ENCODE data around the gene FASTK. TPM values are rescaled to one million over a fixed set of nuclear protein-coding genes. Genes with fewer than 3 reads are reported as not detected.

The FASTK gene, protein sequence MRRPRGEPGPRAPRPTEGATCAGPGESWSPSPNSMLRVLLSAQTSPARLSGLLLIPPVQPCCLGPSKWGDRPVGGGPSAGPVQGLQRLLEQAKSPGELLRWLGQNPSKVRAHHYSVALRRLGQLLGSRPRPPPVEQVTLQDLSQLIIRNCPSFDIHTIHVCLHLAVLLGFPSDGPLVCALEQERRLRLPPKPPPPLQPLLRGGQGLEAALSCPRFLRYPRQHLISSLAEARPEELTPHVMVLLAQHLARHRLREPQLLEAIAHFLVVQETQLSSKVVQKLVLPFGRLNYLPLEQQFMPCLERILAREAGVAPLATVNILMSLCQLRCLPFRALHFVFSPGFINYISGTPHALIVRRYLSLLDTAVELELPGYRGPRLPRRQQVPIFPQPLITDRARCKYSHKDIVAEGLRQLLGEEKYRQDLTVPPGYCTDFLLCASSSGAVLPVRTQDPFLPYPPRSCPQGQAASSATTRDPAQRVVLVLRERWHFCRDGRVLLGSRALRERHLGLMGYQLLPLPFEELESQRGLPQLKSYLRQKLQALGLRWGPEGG
- total RNA-seq (2014; rRNA removed; shearing (Covaris generic)), result 62.2 and 92.8 TPM in 2 replicates

DNA sequence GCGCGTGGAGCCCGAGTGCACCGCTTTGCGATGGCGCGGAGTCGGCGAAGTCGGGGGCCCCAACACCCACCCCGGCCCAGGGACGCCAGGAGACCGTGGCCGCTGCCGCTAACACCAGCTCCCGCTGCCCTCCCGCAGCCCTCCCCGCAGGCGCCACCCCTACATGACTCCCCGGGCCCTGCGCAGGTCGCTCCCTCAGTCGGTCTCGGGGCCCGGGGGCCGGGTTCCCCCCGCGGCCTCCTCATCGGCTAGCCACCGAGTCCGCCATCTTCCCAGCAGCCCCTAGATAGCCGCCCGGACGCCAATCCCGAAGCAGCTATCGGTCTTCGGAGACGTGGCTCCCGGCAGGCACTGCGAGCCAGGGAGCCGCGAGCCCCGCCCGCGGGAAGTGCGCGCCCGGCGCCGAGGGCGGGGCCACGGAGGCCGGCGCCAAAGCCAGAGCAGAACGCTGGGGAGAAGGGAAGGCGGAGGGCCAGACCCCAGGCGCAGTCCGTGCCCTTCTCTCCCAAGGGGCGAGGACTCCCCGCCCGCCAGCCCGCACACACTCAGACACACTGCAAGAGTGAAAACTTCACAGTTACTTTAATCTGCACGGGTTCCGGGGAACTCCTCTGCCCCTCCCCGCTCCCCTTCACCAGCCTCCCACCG lies at the start of gene FASTK:
FASTK (minus strand) TSS at position 288 of the 648 bp plus-strand sequence; CDS start at position 245, 43 bp downstream.
- no peaks in the 10 kb centered on the region for H3K27me3 ChIP-seq
- peaks cover 27% of the 10 kb centered on the region for H3K4me1 ChIP-seq
- H3K36me3 ChIP-seq, result peaks cover 10% of the 10 kb centered on the region

DNA sequence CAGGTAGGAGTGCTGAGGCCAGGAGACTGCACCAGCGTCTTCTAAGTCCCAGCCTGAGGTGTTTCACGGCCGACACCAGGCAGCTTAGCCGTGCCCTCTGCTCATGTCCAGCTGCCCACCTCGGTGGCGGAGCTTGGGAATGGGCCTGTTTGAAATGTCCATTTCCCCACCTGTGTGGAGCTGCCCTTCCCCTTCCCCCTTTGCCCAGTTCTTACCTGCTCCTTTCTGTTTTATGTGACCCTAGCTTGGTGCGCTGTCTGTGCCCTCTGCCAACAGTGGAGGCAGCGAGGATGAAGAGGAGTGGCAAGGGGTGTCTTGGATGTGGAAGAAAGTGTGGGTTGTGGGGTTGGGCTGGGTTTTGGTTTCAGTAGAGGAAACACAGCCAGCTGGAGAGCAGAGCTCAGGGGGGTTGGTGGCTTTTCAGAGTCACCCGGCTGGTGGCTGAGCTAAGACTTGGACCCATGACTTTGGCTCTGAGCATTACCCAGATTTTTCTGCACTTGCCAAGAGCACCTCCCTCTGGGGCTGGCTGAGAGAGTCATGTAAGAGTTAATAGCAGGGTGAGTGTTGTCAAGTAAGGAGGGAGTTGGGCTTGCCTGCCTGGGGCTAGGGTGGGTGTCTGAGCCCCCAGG lies 49.5 kb upstream of the FASTK start:
- H3K4me3 ChIP-seq, result no peak overlapping the region
- no peak for DNase-seq
- H3K27me3 ChIP-seq, result no peaks in the 10 kb centered on the region
- peaks cover 23% of the 10 kb centered on the region for H3K4me1 ChIP-seq
- peaks cover 41% of the 10 kb centered on the region for H3K36me3 ChIP-seq
- H3K9me3 ChIP-seq (replicated peaks), result no peaks in the 10 kb centered on the region
- no peak overlapping the region for H3K27ac ChIP-seq

More for the DNA sequence above, at the start of gene FASTK:
- Histone ChIP-seq H3K4me3 (peak within 1 kb of the TSS; percentile 94), H3K27ac (peak within 1 kb of the TSS; percentile 83), H3K9me3 (replicated peaks) (no peaks in the 10 kb centered on the region)
- peak; percentile 93 to 94 for DNase-seq

DNA sequence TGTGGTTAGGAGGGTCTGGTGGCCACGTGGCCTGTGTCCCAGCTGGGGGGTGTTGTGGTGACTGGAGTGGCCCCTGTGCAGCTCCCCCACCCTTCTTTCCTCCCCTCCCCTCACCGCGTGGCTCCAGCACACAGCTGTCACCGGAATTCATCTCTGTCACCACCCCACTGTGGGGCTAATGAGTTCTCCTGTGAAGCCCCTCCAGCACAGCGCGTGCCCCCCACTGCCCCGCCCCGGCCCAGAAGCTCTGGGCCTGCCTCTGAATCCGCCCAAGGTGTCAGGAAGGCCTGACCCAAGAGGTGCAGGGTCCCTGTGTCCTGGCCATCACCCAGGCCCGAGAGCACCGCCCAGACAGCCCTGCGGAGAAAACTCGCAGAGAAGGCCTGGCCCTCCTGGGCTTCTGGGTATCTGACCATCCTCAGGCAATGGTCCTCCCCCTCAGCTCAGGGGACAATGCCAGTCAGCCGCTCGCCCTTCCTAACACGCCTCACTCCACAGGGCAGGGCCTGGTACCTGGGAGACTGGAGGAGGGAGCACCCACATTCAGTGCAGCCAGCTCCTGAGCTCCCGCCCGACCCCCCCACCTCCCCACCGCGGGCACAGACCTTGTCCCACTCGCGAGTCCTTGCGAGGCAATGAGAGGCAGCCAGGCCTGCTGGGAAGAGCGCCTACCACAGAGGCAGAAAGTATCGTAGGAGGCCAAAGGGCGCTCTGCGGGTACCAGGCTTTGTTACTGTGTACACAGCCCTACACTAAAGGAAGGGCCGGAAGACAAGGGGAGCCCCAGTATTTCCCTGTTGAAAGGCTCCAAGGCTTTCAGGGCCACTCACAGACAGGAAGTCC lies 48.7 kb upstream of the FASTK start:
- peaks cover 23% of the 10 kb centered on the region for H3K4me1 ChIP-seq
- H3K9me3 ChIP-seq (replicated peaks), result no peaks in the 10 kb centered on the region
- H3K27ac ChIP-seq, result peak overlapping the region; percentile 43
- no peak overlapping the region for H3K4me3 ChIP-seq
- peak; percentile 26 to 48 for DNase-seq
- H3K36me3 ChIP-seq, result peaks cover 42% of the 10 kb centered on the region
- no peaks in the 10 kb centered on the region for H3K27me3 ChIP-seq

DNA sequence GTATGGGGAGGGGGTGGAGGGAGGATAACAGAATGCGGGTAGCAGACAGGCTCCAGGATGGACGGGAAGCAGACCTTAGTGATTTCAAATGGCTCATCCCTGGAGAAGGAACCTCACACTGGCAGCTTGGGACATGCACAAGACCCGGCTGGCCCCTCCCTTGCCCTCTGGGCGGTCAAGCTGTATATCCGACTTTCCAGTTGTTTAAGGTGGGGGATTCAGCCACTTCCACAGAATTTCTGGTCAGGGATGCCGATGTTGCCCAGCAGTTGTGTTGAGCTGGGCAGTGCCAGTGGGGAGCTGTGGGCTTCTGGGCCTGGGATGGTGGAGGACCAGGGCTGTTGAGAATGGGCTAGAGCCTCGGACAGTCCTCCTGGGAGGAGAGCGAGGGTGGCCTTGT lies 48.1 kb upstream of the FASTK start:
- Histone ChIP-seq H3K4me1 (peaks cover 23% of the 10 kb centered on the region), H3K27ac (peak overlapping the region; percentile 43), H3K27me3 (no peaks in the 10 kb centered on the region), H3K4me3 (no peak overlapping the region), H3K36me3 (peaks cover 42% of the 10 kb centered on the region), H3K9me3 (replicated peaks) (no peaks in the 10 kb centered on the region)
- no peak for DNase-seq

DNA sequence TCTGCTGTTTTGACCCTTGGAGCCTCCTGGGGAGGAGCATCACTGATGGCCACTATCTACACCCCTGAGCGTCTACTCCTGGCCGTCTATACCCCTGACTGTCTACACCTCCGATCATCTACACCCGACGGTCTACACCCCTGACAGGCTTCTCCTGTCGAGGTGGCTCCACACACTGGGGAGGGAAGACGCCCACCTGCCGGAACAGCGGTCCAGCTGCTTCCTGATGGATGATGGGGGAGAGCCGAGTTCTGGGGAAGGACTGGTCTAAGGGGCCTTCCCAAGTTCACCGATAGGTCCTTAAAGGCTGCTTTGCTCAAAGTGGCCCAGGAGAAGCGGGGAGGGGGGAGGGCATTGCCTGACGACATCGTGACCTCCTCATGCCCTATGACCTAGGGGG lies 47.5 kb upstream of the FASTK start:
- H3K36me3 ChIP-seq, result peaks cover 44% of the 10 kb centered on the region
- DNase-seq, result no peak
- no peak overlapping the region for H3K4me3 ChIP-seq
- peaks cover 23% of the 10 kb centered on the region for H3K4me1 ChIP-seq
- no peaks in the 10 kb centered on the region for H3K9me3 ChIP-seq (replicated peaks)
- H3K27ac ChIP-seq, result no peak overlapping the region
- no peaks in the 10 kb centered on the region for H3K27me3 ChIP-seq

DNA sequence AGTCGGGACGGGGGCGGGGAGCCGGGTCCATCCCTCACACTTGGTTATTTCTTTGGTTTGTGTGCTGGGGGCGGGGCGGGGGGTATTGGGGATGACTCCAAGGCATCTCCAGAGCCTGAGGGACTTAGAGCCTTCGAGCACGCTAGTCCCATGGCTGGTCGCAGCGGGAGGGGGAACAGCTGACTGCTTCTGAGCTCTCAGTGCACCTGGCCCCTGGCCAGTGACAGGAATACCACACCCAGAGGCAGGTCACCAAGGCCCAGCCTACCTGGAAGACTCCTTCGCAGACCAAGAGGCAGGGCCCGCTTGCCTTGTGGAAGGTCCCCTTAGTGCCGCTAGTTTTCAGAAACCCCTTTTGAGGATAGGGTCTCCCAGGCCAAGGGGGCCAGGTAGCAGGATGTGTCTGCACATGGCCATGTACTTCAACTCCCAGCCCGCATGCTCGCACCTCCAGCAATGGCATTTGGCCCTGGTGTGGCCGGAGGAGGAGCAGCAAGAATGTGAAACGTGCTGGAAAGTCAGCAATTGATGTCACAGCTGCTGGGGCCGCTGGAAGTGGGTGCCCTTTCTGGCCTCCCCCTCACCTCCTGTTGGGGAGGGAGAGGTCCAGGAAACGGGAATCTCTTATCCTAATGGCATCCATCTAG lies 46.0 kb upstream of the FASTK start:
- Histone ChIP-seq H3K27me3 (no peaks in the 10 kb centered on the region), H3K9me3 (replicated peaks) (no peaks in the 10 kb centered on the region), H3K4me1 (peaks cover 13% of the 10 kb centered on the region), H3K27ac (no peak overlapping the region), H3K36me3 (peaks cover 41% of the 10 kb centered on the region), H3K4me3 (no peak overlapping the region)
- no peak for DNase-seq

DNA sequence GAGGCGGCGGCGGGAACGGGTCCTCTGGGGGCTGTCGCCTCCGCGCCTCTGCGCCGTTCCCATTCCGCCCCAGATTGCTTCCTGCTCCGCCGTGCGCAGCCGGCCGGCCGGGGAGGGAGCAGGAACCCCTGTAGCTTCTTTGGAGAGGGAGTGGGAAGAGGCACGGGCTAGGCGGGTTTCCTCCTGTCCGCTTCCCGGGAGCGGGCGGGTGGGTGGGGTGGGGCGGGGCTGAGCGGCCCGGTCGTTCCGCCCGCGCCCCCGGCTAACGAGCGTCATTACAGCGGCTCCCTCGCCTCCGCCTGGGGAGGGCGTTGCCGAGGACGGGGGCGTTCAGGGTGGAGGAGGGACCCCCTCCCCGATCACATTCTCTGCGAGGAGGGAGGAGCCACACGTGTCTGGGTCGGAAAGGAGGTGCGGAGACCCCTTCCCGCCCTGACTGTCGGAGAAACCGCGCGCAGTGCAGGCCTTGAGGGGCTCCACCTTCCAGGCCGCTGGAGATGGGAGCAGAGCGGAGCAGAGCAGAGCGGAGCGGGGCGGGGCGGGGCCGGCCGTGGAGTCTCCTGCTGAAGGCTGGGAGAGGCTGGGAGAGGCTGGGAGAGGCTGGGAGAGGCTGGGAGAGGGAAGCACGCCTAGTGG lies 45.4 kb upstream of the FASTK start:
- no peak overlapping the region for H3K4me3 ChIP-seq
- H3K9me3 ChIP-seq (replicated peaks), result no peaks in the 10 kb centered on the region
- peaks cover 6% of the 10 kb centered on the region for H3K4me1 ChIP-seq
- no peaks in the 10 kb centered on the region for H3K27me3 ChIP-seq
- H3K36me3 ChIP-seq, result peaks cover 38% of the 10 kb centered on the region
- no peak for DNase-seq
- H3K27ac ChIP-seq, result no peak overlapping the region

DNA sequence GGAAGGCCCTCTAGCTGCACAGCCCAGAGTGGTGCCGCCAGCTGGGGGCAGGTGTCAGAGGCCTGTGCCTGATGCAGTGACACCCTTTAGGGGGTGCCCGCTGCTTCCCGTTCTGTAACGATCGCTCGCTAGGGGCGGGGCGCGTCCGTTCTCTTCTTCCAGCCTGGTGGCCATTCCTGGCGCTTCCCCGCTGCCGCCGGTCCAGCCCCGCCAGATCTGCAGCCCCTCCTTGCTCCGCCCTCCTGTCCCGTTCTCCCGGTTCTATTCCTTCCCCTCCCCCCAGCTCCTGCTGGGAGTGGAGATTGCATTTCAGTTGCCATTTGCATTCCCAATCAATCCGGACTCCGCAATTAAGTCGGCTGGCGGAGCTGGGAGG lies 44.8 kb upstream of the FASTK start:
- Histone ChIP-seq H3K4me1 (peaks cover 3% of the 10 kb centered on the region; the same call in 1 of the 2 replicates), H3K27ac (no peak overlapping the region), H3K4me3 (no peak overlapping the region), H3K27me3 (no peaks in the 10 kb centered on the region), H3K9me3 (replicated peaks) (no peaks in the 10 kb centered on the region), H3K36me3 (peaks cover 35% of the 10 kb centered on the region)
- DNase-seq, result no peak

DNA sequence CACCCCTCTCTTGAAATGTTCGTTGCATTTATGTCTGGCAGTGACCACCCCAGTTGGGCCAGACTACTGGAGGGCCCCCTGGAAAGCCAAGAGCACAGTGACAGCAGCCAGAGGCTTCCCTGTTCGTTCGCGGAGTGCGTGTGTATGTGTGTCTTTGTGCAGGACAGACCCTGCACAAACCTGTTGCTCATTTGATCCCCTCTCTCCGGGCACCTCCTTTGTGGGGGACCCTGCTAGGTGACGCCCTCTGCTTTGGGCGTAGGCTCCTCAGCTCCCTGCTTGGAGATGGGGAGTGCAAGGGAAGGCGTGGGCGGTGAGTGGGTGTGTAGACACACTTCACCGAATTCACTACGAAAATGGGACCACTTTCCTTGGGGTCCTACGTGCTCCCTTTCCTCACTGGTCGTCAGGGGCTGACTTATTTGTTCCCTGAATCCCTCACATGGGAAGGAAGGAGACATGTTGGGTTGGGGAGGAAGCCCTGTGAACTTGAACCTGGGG lies 44.3 kb upstream of the FASTK start:
- no peaks in the 10 kb centered on the region for H3K27me3 ChIP-seq
- no peak overlapping the region for H3K27ac ChIP-seq
- no peak overlapping the region for H3K4me3 ChIP-seq
- DNase-seq, result no peak
- H3K36me3 ChIP-seq, result peaks cover 37% of the 10 kb centered on the region
- no peaks in the 10 kb centered on the region for H3K9me3 ChIP-seq (replicated peaks)
- H3K4me1 ChIP-seq, result peaks cover 3% of the 10 kb centered on the region; the same call in 1 of the 2 replicates

DNA sequence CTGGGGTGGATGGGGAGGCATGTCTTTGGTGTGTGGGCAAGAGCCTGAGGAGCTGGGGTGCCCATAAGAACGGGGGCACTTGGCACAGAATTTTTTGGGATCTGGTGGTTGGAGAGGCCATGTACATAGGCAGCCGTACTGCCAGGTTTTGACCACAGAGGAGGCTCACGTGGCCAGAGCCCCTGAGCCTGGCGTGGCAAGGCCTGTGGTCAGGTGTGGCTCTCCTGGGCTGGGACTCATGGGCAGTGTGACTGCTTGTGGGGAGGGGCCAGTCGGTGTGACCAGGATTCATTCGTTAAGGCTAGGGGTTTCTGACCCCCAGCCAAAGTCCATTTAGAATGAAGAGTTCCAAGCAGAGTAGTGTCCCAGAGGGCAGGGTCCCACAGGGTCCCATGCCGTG lies 43.9 kb upstream of the FASTK start:
- no peaks in the 10 kb centered on the region for H3K9me3 ChIP-seq (replicated peaks)
- H3K4me3 ChIP-seq, result no peak overlapping the region
- no peak for DNase-seq
- peaks cover 3% of the 10 kb centered on the region; the same call in 1 of the 2 replicates for H3K4me1 ChIP-seq
- peaks cover 34% of the 10 kb centered on the region for H3K36me3 ChIP-seq
- H3K27me3 ChIP-seq, result no peaks in the 10 kb centered on the region
- no peak overlapping the region for H3K27ac ChIP-seq

DNA sequence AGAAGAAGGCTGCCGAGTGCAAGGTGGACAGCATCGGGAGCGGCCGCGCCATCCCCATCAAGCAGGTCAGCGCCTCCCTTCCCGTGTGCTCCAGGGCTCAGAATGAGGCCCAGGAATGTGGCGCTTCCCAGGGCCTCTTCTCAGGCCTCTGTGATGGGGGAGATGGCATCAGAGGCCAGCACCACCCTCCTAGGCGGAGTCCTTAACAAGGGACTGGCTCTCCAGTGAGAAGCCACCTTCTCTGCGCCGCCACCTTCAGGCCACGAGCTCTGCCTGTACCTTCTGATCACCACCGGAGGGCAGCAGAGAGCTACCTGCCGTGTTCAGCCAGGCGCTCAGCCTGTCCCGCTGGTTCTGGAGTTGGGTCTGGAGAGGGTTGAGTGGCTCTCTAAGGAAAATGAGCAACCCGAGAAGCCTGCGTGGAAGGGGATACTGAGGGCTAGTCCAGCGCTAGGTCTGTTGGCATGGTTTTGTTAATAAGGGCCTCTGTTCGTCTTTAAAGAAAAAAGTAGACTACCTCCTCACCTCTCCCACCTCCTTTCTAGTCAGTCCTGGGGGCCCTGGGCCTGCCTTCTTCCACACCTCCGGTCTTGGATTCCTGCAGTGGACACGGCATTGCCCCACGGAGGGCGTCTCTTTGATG lies 43.3 kb upstream of the FASTK start:
- Histone ChIP-seq H3K9me3 (replicated peaks) (no peaks in the 10 kb centered on the region), H3K27ac (no peak overlapping the region), H3K4me1 (no peaks in the 10 kb centered on the region; the same call in 1 of the 2 replicates), H3K4me3 (no peak overlapping the region), H3K27me3 (no peaks in the 10 kb centered on the region), H3K36me3 (peaks cover 39% of the 10 kb centered on the region)
- DNase-seq, result peak; percentile 78 to 90

DNA sequence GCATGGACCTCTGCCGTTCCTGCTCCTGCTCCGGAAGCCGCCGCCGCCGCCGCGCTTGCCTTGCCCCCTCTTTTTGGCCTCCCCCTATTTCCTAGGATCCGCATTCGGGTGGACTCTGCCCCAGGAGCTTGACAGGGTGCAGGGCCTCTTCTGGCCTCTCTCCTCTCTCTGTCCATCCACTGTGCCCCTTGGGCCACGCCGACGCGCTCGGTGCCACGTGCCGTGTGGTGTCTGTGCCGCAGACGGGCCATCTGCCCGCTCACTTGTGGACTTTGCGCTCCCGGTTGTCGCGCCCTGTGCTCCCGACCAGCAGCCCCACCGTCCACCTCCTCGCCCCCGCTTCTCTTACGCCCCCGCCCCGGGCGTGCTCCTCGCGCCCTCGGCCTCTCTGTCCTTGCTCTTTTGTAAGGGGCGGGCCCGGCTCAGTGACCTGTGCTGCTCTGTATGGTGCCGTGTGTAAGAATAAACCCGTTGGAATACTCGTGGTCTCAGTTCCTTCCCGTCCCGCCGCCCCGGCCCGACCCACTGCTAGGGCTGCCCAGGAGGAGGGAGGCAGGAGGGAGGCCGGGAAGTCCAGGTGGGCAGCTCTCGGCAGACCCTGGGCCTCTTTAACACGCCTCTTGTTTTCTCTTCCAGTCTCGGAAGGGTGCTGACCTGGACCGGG lies 42.7 kb upstream of the FASTK start:
- Histone ChIP-seq H3K4me1 (no peaks in the 10 kb centered on the region), H3K9me3 (replicated peaks) (no peaks in the 10 kb centered on the region), H3K27me3 (no peaks in the 10 kb centered on the region), H3K27ac (no peak overlapping the region), H3K4me3 (no peak overlapping the region), H3K36me3 (peaks cover 38% of the 10 kb centered on the region)
- DNase-seq, result no peak

Measured in SJCRH30 (cell line).